A549 (cell line): ENCODE measurements around the gene NDUFA8.

ENCODE experiments used
- CTCF ChIP-seq: fragments of >200 bp; sonication (Bioruptor Twin); formaldehyde crosslinking; IDR thresholded peaks from 3 replicates; pipeline ENCODE4 v1.5.1; 2016
- EP300 ChIP-seq, 2 experiments: fragments of >200 bp; sonication (Bioruptor Twin); formaldehyde crosslinking; IDR thresholded peaks; 2 replicates in 1 of 2; 3 replicates in 1 of 2; pipeline ENCODE4 v1.6.1; 2016 to 2017
- HDAC2 ChIP-seq: fragments of 200-600 bp; sonication (generic); IDR thresholded peaks from 2 replicates; pipeline ENCODE4 v1.6.1; 2016
- HOXB5 ChIP-seq: fragments of 250-450 bp; sonication (Bioruptor Pico); IDR thresholded peaks from 2 replicates; pipeline ENCODE4 v1.5.0; 2020; ENCODE audit warnings: mild to moderate bottlenecking, moderate library complexity
- MAZ ChIP-seq: fragments of 150-350 bp; IDR thresholded peaks from 2 replicates; pipeline ENCODE4 v1.6.1; 2014; ENCODE audit warnings: antibody characterized with exemption, low read depth, low read length, borderline replicate concordance
- MYC ChIP-seq: IDR thresholded peaks from 2 replicates; pipeline ENCODE4 v1.6.1; 2012; ENCODE audit warnings: mild to moderate bottlenecking, inconsistent platforms, low read length, improper control_type of control experiment, borderline replicate concordance
- NFE2L2 ChIP-seq: fragments of 150-350 bp; conservative IDR thresholded peaks from 2 replicates; pipeline ENCODE4 v1.6.1; 2014; ENCODE audit warnings: low read length
- POLR2A ChIP-seq: IDR thresholded peaks from 2 replicates; pipeline ENCODE4 v1.6.1; 2012; ENCODE audit warnings: mild to moderate bottlenecking, low read length

- TF ChIP-seq NFE2L2 (no peak), MAZ (no peak), HOXB5 (CRISPR knock-in tag) (no peak), POLR2A (no peak), EP300 (IDR thresholded peaks at IDR 0.05) (no peak), CTCF (no peak), MYC (no peak), HDAC2 (no peak)
These were observed 38.2 kb downstream of the NDUFA8 start for GRCh38 chr9:122121391-122121790.
